ENCODE measurements around the gene RAPGEF6. TPM values are rescaled to one million over a fixed set of nuclear protein-coding genes. Genes with fewer than 3 reads are reported as not detected.

The RAPGEF6 gene
- total RNA-seq, 3 donors from 2014 or later (not counting 1 experiment from before 2014, with no cell fraction given), result 30.1 to 61.0 (median 42.1) TPM

GRCh38 chr5:131406975-131407638 lies 227.9 kb downstream of the RAPGEF6 start:
- Mint-ChIP-seq H3K36me3 (peaks cover 11% of the 10 kb centered on the region), H3K27ac (peak overlapping the region in 1 of 2 donors; percentile 41), H3K27me3 (ENCODE audit: low read depth in 2 of 2) (no peaks in the 10 kb centered on the region), H3K4me1 (no peaks in the 10 kb centered on the region), H3K9me3 (peaks cover 0 to 2% of the 10 kb centered on the region in 2 donors), H3K4me3 (no peak overlapping the region)
- H3K27me3 ChIP-seq (ENCODE audit: control insufficient read depth, insufficient read depth, low read length), result no peaks in the 10 kb centered on the region
- DNase-seq (no peak), ATAC-seq (no peak)
- H3K27ac ChIP-seq (ENCODE audit: low read length), result no peak overlapping the region
- no peak overlapping the region for H3K4me3 ChIP-seq (ENCODE audit: low read length)
- TF ChIP-seq CTCF (IDR thresholded peaks at IDR 0.05), result no peak
- peaks cover 19% of the 10 kb centered on the region for H3K36me3 ChIP-seq (ENCODE audit: control insufficient read depth, insufficient read depth, low read length)
- no peaks in the 10 kb centered on the region for H3K4me1 ChIP-seq (ENCODE audit: control insufficient read depth, insufficient read depth, low read length)
- 96% methylated on average over 5 of the region's 6 CpGs for WGBS (ENCODE audit: insufficient coverage)
- intact Hi-C loops (cut with micrococcal nuclease), result no loop called here
- no peaks in the 10 kb centered on the region for H3K9me3 ChIP-seq (ENCODE audit: control insufficient read depth, insufficient read depth, low read length)

GRCh38 chr5:131406076-131406475 lies 229.0 kb downstream of the RAPGEF6 start:
- peaks cover 16% of the 10 kb centered on the region for H3K36me3 Mint-ChIP-seq
- ATAC-seq, result no peak
- WGBS (ENCODE audit: insufficient coverage), result 83% methylated on average over 1 of the region's 2 CpGs

GRCh38 chr5:131405674-131406073 lies 229.4 kb downstream of the RAPGEF6 start:
- peaks cover 22% of the 10 kb centered on the region for H3K36me3 ChIP-seq (ENCODE audit: control insufficient read depth, insufficient read depth, low read length)
- H3K9me3 Mint-ChIP-seq, result peaks cover 2 to 4% of the 10 kb centered on the region in 2 donors
- DNase-seq (peak in 1 of 2 donors; percentile 25), ATAC-seq (no peak)
- no peak for TF ChIP-seq CTCF (IDR thresholded peaks at IDR 0.05)
- H3K4me1 Mint-ChIP-seq, result peaks cover 3 to 4% of the 10 kb centered on the region in 2 donors
- H3K36me3 Mint-ChIP-seq, result peaks cover 16% of the 10 kb centered on the region
- no peaks in the 10 kb centered on the region for H3K9me3 ChIP-seq (ENCODE audit: control insufficient read depth, insufficient read depth, low read length)
- no peak overlapping the region for H3K4me3 Mint-ChIP-seq
- peak overlapping the region; percentile 57 to 63 for H3K27ac Mint-ChIP-seq
- H3K4me3 ChIP-seq (ENCODE audit: low read length), result no peak overlapping the region
- 86% methylated on average over 2 of the region's 2 CpGs for WGBS (ENCODE audit: insufficient coverage)
- H3K27me3 ChIP-seq (ENCODE audit: control insufficient read depth, insufficient read depth, low read length), result no peaks in the 10 kb centered on the region
- intact Hi-C loops (cut with micrococcal nuclease), result no loop called here
- H3K27ac ChIP-seq (ENCODE audit: low read length), result no peak overlapping the region
- H3K27me3 Mint-ChIP-seq (ENCODE audit: low read depth in 2 of 2), result no peaks in the 10 kb centered on the region
- no peaks in the 10 kb centered on the region for H3K4me1 ChIP-seq (ENCODE audit: control insufficient read depth, insufficient read depth, low read length)

More at GRCh38 chr5:131406076-131406475, 229.0 kb downstream of the RAPGEF6 start:
- no peaks in the 10 kb centered on the region for H3K4me1 ChIP-seq (ENCODE audit: control insufficient read depth, insufficient read depth, low read length)
- no peaks in the 10 kb centered on the region for H3K27me3 ChIP-seq (ENCODE audit: control insufficient read depth, insufficient read depth, low read length)
- peaks cover 2 to 4% of the 10 kb centered on the region in 2 donors for H3K9me3 Mint-ChIP-seq
- peak overlapping the region; percentile 53 to 63 for H3K27ac Mint-ChIP-seq
- no peaks in the 10 kb centered on the region for H3K4me1 Mint-ChIP-seq
- no peak overlapping the region for H3K4me3 ChIP-seq (ENCODE audit: low read length)
- no peak for TF ChIP-seq CTCF (IDR thresholded peaks at IDR 0.05)
- H3K27me3 Mint-ChIP-seq (ENCODE audit: low read depth in 2 of 2), result no peaks in the 10 kb centered on the region
- DNase-seq, result no peak
- no peaks in the 10 kb centered on the region for H3K9me3 ChIP-seq (ENCODE audit: control insufficient read depth, insufficient read depth, low read length)
- peaks cover 19% of the 10 kb centered on the region for H3K36me3 ChIP-seq (ENCODE audit: control insufficient read depth, insufficient read depth, low read length)
- intact Hi-C loops (cut with micrococcal nuclease), result no loop called here
- no peak overlapping the region for H3K4me3 Mint-ChIP-seq
- no peak overlapping the region for H3K27ac ChIP-seq (ENCODE audit: low read length)
